Neural cell (in vitro differentiated cells): ENCODE results near the gene FEM1B. TPM values are rescaled to one million over a fixed set of nuclear protein-coding genes. Genes with fewer than 3 reads are reported as not detected.

ENCODE experiments used
- H2AFZ ChIP-seq: fragments of 200-600, 300-800 bp; sonication (generic), shearing (Covaris generic); 2 replicates; pipeline ENCODE4 v1.6.0; 2014; ENCODE audit warnings: low read depth, mild to moderate bottlenecking, antibody characterized with exemption, low read length, moderate library complexity
- H3F3A ChIP-seq: fragments of 200-600 bp; shearing (Covaris generic); 2 replicates; pipeline ENCODE4 v1.6.1; 2016; ENCODE audit warnings: mild to moderate bottlenecking, moderate library complexity, mixed read lengths, antibody characterized with exemption, low read length; ENCODE audit not compliant: insufficient read depth, poor library complexity, severe bottlenecking
- H3K27ac ChIP-seq: fragments of 200-600, 300-800 bp; sonication (generic), shearing (Covaris generic); 2 replicates; pipeline ENCODE4 v1.5.1; 2014; ENCODE audit warnings: mild to moderate bottlenecking, low read length, moderate library complexity
- H3K27me3 ChIP-seq: fragments of 300-800, 200-600 bp; sonication (generic), shearing (Covaris generic); 2 replicates; pipeline ENCODE4 v1.6.0; 2014; ENCODE audit warnings: mild to moderate bottlenecking, low read depth, low read length, moderate library complexity; ENCODE audit not compliant: insufficient read depth
- H3K36me3 ChIP-seq: fragments of 300-800, 200-600 bp; sonication (generic), shearing (Covaris generic); 2 replicates; pipeline ENCODE4 v1.5.1; 2014; ENCODE audit warnings: mild to moderate bottlenecking, antibody characterized with exemption, low read length, moderate library complexity; ENCODE audit not compliant: insufficient read depth
- H3K4me2 ChIP-seq: fragments of 300-800, 200-600 bp; sonication (generic), shearing (Covaris generic); 2 replicates; pipeline ENCODE4 v1.6.0; 2014; ENCODE audit warnings: mild to moderate bottlenecking, low read length
- H3K4me3 ChIP-seq: fragments of 300-800, 200-600 bp; sonication (generic), shearing (Covaris generic); 2 replicates; pipeline ENCODE4 v1.5.1; 2014; ENCODE audit warnings: mild to moderate bottlenecking, low read length, moderate library complexity
- H3K79me2 ChIP-seq: fragments of 200-600 bp; shearing (Covaris generic); replicated peaks from 2 replicates; pipeline ENCODE4 v1.6.0; 2014; ENCODE audit warnings: mild to moderate bottlenecking, low read length, moderate library complexity; ENCODE audit not compliant: insufficient read depth
- H3K9ac ChIP-seq: fragments of 300-800, 200-600 bp; sonication (generic), shearing (Covaris generic); 2 replicates; pipeline ENCODE4 v1.6.1; 2016; ENCODE audit warnings: mild to moderate bottlenecking, low read length, mixed read lengths
- H3K9me2 ChIP-seq: fragments of 200-600 bp; shearing (Covaris generic); 2 replicates; pipeline ENCODE4 v1.6.1; 2016; ENCODE audit warnings: mild to moderate bottlenecking, low read length, mixed read lengths; ENCODE audit not compliant: insufficient read depth
- H3K9me3 ChIP-seq: fragments of 200-600, 300-800 bp; sonication (generic), shearing (Covaris generic); 2 replicates; pipeline ENCODE4 v1.6.1; 2016; ENCODE audit warnings: mild to moderate bottlenecking, mixed run types, low read length, moderate library complexity, mixed read lengths
- H4K20me1 ChIP-seq: fragments of 200-600 bp; shearing (Covaris generic); 2 replicates; pipeline ENCODE4 v1.6.1; 2016; ENCODE audit warnings: mild to moderate bottlenecking, mixed run types; ENCODE audit not compliant: insufficient read depth
- EP300 ChIP-seq: fragments of 450-650 bp; conservative IDR thresholded peaks from 2 replicates; pipeline ENCODE4 v1.6.1; 2014; ENCODE audit warnings: antibody characterized with exemption, mild to moderate bottlenecking, moderate library complexity; ENCODE audit not compliant: poor library complexity, severe bottlenecking
- EZH2 ChIP-seq: fragments of 200-600, 300-800 bp; shearing (Covaris generic), sonication (generic); IDR thresholded peaks from 2 replicates; pipeline ENCODE4 v1.6.1; 2014; ENCODE audit warnings: antibody characterized with exemption, low read length, borderline replicate concordance, mild to moderate bottlenecking; ENCODE audit not compliant: insufficient read depth, poor library complexity, severe bottlenecking
- MXI1 ChIP-seq: fragments of 450-650 bp; conservative IDR thresholded peaks from 2 replicates; pipeline ENCODE4 v1.6.1; 2014; ENCODE audit warnings: antibody characterized with exemption, mild to moderate bottlenecking; ENCODE audit not compliant: poor library complexity, severe bottlenecking
- POLR2AphosphoS5 ChIP-seq: IDR thresholded peaks from 2 replicates; pipeline ENCODE4 v1.6.1; 2012
- RAD21 ChIP-seq: fragments of 450-650 bp; conservative IDR thresholded peaks from 2 replicates; pipeline ENCODE4 v1.6.1; 2014; ENCODE audit warnings: antibody characterized with exemption, mild to moderate bottlenecking, moderate library complexity
- SMC3 ChIP-seq: fragments of 450-650 bp; conservative IDR thresholded peaks from 2 replicates; pipeline ENCODE4 v1.6.1; 2014; ENCODE audit warnings: antibody characterized with exemption, mild to moderate bottlenecking, moderate library complexity; ENCODE audit not compliant: poor library complexity
- TAF1 ChIP-seq: IDR thresholded peaks from 2 replicates; pipeline ENCODE4 v1.6.1; 2012; ENCODE audit warnings: low read depth
- polyA plus RNA-seq: library from polyadenylated mRNA; depleted of rRNA; stranded (reverse); fragments of >200 nt; gene quantifications from 2 replicates; pipeline ENCODE4 v1.2.3, GENCODE V29; 2014
- TF ChIP-seq, protein P1 (sequence below): fragments of 450-650 bp; IDR thresholded peaks from 2 replicates; pipeline ENCODE4 v1.5.1; 2014; ENCODE audit warnings: antibody characterized with exemption, mild to moderate bottlenecking, moderate library complexity; ENCODE audit not compliant: poor library complexity, severe bottlenecking
- TF ChIP-seq, protein P2 (sequence below): IDR thresholded peaks from 2 replicates; pipeline ENCODE4 v1.6.1; 2012; ENCODE audit warnings: borderline replicate concordance

FEM1B gene
- polyA plus RNA-seq, 1 donor from 2014 or later: 58.0 TPM

DNA sequence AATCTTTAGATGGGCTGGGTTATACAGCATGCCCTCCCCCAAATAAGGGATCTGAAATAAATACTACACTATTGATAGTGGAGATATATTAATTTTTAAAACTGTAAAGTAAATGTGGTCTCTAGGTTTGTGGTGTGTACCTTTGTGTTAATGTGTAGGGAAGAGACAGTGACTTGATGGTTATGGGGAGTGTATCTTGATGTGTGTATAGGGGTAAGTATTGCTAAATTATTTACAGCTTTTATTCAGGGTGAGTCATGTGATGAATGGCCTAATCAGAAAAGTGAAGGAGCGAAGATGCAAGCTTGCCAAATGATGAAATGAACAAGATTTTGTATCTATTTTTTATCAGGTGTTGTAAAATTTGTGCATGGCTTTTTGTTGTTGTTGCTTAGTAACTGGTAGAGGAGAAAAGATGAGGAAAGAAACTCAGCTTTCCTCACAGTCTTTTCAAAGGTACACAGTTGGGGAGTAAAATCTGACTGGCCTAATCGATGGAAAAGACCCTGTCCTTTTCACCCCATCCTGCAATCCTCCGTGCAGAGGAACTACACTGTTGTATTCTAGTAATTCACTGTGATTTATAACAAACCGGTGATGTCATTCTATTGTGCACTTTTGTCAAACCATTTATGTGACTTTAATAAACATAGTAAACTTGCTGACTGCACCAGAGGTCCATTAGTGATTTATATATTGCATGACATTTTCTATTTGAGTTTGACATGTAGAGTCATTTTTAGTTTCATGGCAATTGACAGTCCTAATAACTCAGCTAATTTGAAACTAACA is 17.7 kb downstream of the FEM1B start:
- Histone ChIP-seq H3K27me3 (no peaks in the 10 kb centered on the region), H4K20me1 (no peaks in the 10 kb centered on the region), H3K9me3 (no peaks in the 10 kb centered on the region), H3K9me2 (no peaks in the 10 kb centered on the region), H3F3A (no peaks in the 10 kb centered on the region), H3K27ac (no peak overlapping the region), H3K4me2 (no peak overlapping the region), H3K79me2 (peaks cover 31% of the 10 kb centered on the region), H3K36me3 (peaks cover 11% of the 10 kb centered on the region), H2AFZ (no peak overlapping the region), H3K9ac (no peak overlapping the region), H3K4me3 (no peak overlapping the region)
- TF ChIP-seq, protein P1, sequence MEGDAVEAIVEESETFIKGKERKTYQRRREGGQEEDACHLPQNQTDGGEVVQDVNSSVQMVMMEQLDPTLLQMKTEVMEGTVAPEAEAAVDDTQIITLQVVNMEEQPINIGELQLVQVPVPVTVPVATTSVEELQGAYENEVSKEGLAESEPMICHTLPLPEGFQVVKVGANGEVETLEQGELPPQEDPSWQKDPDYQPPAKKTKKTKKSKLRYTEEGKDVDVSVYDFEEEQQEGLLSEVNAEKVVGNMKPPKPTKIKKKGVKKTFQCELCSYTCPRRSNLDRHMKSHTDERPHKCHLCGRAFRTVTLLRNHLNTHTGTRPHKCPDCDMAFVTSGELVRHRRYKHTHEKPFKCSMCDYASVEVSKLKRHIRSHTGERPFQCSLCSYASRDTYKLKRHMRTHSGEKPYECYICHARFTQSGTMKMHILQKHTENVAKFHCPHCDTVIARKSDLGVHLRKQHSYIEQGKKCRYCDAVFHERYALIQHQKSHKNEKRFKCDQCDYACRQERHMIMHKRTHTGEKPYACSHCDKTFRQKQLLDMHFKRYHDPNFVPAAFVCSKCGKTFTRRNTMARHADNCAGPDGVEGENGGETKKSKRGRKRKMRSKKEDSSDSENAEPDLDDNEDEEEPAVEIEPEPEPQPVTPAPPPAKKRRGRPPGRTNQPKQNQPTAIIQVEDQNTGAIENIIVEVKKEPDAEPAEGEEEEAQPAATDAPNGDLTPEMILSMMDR: no peak
- TF ChIP-seq TAF1: no peak
- no peak for TF ChIP-seq MXI1
- TF ChIP-seq, protein P2, sequence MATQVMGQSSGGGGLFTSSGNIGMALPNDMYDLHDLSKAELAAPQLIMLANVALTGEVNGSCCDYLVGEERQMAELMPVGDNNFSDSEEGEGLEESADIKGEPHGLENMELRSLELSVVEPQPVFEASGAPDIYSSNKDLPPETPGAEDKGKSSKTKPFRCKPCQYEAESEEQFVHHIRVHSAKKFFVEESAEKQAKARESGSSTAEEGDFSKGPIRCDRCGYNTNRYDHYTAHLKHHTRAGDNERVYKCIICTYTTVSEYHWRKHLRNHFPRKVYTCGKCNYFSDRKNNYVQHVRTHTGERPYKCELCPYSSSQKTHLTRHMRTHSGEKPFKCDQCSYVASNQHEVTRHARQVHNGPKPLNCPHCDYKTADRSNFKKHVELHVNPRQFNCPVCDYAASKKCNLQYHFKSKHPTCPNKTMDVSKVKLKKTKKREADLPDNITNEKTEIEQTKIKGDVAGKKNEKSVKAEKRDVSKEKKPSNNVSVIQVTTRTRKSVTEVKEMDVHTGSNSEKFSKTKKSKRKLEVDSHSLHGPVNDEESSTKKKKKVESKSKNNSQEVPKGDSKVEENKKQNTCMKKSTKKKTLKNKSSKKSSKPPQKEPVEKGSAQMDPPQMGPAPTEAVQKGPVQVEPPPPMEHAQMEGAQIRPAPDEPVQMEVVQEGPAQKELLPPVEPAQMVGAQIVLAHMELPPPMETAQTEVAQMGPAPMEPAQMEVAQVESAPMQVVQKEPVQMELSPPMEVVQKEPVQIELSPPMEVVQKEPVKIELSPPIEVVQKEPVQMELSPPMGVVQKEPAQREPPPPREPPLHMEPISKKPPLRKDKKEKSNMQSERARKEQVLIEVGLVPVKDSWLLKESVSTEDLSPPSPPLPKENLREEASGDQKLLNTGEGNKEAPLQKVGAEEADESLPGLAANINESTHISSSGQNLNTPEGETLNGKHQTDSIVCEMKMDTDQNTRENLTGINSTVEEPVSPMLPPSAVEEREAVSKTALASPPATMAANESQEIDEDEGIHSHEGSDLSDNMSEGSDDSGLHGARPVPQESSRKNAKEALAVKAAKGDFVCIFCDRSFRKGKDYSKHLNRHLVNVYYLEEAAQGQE: no peak
- TF ChIP-seq EP300: no peak
- TF ChIP-seq RAD21: no peak
- no peak for TF ChIP-seq SMC3
- TF ChIP-seq POLR2AphosphoS5: no peak
- TF ChIP-seq EZH2: no peak

DNA sequence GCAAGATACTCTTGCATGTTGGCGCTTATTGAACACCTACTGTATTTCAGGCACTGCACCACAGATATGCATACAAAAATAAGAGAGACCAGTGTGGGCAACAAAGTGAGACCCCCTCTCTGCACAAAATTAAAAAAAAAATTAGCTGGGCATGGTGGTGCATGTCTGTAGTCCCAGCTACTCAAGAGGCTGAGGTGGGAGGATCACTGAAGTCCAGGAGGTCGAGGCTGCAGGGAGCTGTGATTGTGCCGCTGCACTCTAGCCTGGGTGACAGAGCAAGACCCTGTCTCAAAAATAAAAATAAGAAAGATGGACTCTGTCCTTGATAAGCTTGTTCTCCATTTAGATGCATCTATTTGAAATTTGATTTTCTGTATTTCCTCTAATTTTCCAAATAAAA is 20.8 kb downstream of the FEM1B start:
- H3K36me3 ChIP-seq: no peaks in the 10 kb centered on the region
- H3K79me2 ChIP-seq: peaks cover 7% of the 10 kb centered on the region
- no peak overlapping the region for H3K4me2 ChIP-seq
- H3K27me3 ChIP-seq: no peaks in the 10 kb centered on the region
- H3K27ac ChIP-seq: no peak overlapping the region
- H3F3A ChIP-seq: no peaks in the 10 kb centered on the region
- no peak for TF ChIP-seq EZH2
- TF ChIP-seq, protein P1: no peak
- no peak for TF ChIP-seq TAF1
- no peak for TF ChIP-seq POLR2AphosphoS5
- TF ChIP-seq RAD21: no peak
- no peak for TF ChIP-seq EP300
- no peak for TF ChIP-seq MXI1
- TF ChIP-seq, protein P2: no peak
- TF ChIP-seq SMC3: no peak
- no peaks in the 10 kb centered on the region for H3K9me2 ChIP-seq
- H3K4me3 ChIP-seq: no peak overlapping the region
- H3K9me3 ChIP-seq: no peaks in the 10 kb centered on the region
- H4K20me1 ChIP-seq: no peaks in the 10 kb centered on the region
- no peak overlapping the region for H2AFZ ChIP-seq
- no peak overlapping the region for H3K9ac ChIP-seq
